HG03139 (cell line): ENCODE measurements around the gene AUTS2.

Experiments
- ATAC-seq: cut with Tn5 transposase; IDR thresholded peaks from one replicate; pipeline ENCODE4 v1.9.1; 2021; ENCODE audit not compliant: unreplicated experiment

Gene AUTS2

GRCh38 chr7:69840248-69840647 lies 242.0 kb downstream of the AUTS2 start:
- ATAC-seq = no peak

GRCh38 chr7:69843653-69844052 lies 245.4 kb downstream of the AUTS2 start:
- ATAC-seq = no peak

GRCh38 chr7:69844264-69844868 lies 246.1 kb downstream of the AUTS2 start:
- ATAC-seq = no peak

GRCh38 chr7:69845721-69846495 lies 247.6 kb downstream of the AUTS2 start:
- ATAC-seq = no peak

GRCh38 chr7:69847921-69848612 lies 249.8 kb downstream of the AUTS2 start:
- ATAC-seq = no peak

- ATAC-seq = no peak
Observed at GRCh38 chr7:69849268-69849667, 251.0 kb downstream of the AUTS2 start.

- no peak for ATAC-seq
Observed at GRCh38 chr7:69857014-69857413, 258.7 kb downstream of the AUTS2 start.

GRCh38 chr7:69858471-69858870 lies 260.2 kb downstream of the AUTS2 start:
- no peak for ATAC-seq

GRCh38 chr7:69859342-69859741 lies 261.1 kb downstream of the AUTS2 start:
- ATAC-seq = no peak

- no peak for ATAC-seq
Observed at GRCh38 chr7:69860486-69860885, 262.2 kb downstream of the AUTS2 start.

GRCh38 chr7:69860941-69861622 lies 262.8 kb downstream of the AUTS2 start:
- no peak for ATAC-seq

GRCh38 chr7:69862413-69863064 lies 264.3 kb downstream of the AUTS2 start:
- ATAC-seq = no peak

- ATAC-seq = no peak
Observed at GRCh38 chr7:69864274-69864673, 266.0 kb downstream of the AUTS2 start.

- ATAC-seq = no peak
Observed at GRCh38 chr7:69864822-69865221, 266.5 kb downstream of the AUTS2 start.

GRCh38 chr7:69868921-69869320 lies 270.6 kb downstream of the AUTS2 start:
- ATAC-seq = no peak

- ATAC-seq = no peak
Observed at GRCh38 chr7:69871213-69871885, 273.1 kb downstream of the AUTS2 start.

GRCh38 chr7:69871886-69872569 lies 273.8 kb downstream of the AUTS2 start:
- ATAC-seq = no peak

GRCh38 chr7:69873512-69873911 lies 275.2 kb downstream of the AUTS2 start:
- ATAC-seq = no peak

GRCh38 chr7:69878015-69878414 lies 279.7 kb downstream of the AUTS2 start:
- no peak for ATAC-seq

GRCh38 chr7:69878591-69878990 lies 280.3 kb downstream of the AUTS2 start:
- ATAC-seq = no peak
